Caco-2 (cell line): Measurements from ENCODE around the gene SKOR1. TPM values are rescaled to one million over a fixed set of nuclear protein-coding genes. Genes with fewer than 3 reads are reported as not detected.

Experiments used
- BruUV-seq: library from RNA; stranded (reverse); fragments of 400-500 nt; replicated peaks from 2 replicates; lab custom pipeline; 2021; lab: Mats Ljungman, UMichigan
- CTCF ChIA-PET: fragments of 300-600 bp; sonication (Branson Sonifier 250); formaldehyde crosslinking; loops from one replicate; lab custom pipeline; 2022; ENCODE audit warnings: antibody characterized with exemption; lab: Charles Lee
- POLR2A ChIA-PET: fragments of 300-600 bp; sonication (Branson Sonifier 250); formaldehyde crosslinking; loops from one replicate; lab custom pipeline; 2022; ENCODE audit warnings: antibody characterized with exemption; lab: Charles Lee
- DNase-seq, 2 experiments: peaks; one replicate each; pipeline versions ENCODE4 v3.0.0 to v3.0.0-alpha.2; 2020 to 2022
- H3K27me3 ChIP-seq: replicated peaks from 2 replicates; pipeline ENCODE4 v1.6.0; 2011; ENCODE audit warnings: low read length; ENCODE audit not compliant: control insufficient read depth, insufficient read depth
- H3K36me3 ChIP-seq: 2 replicates; pipeline ENCODE4 v1.5.1; 2011; ENCODE audit warnings: low read length; ENCODE audit not compliant: control insufficient read depth, insufficient read depth
- H3K4me1 ChIP-seq: fragments of 250-450 bp; sonication (Bioruptor Pico); 2 replicates; pipeline ENCODE4 v1.5.1; 2020; ENCODE audit warnings: mild to moderate bottlenecking
- H3K4me3 ChIP-seq: 2 replicates; pipeline ENCODE4 v1.5.1; 2011; ENCODE audit warnings: low read depth, mild to moderate bottlenecking, control low read depth, low read length
- H3K9me3 ChIP-seq: fragments of 250-450 bp; sonication (Bioruptor Pico); 2 replicates; pipeline ENCODE4 v1.5.1; 2020; ENCODE audit warnings: mild to moderate bottlenecking, moderate library complexity
- H3K27ac Mint-ChIP-seq: one replicate; pipeline ENCODE4 v1.8.0; 2022; ENCODE audit warnings: mixed read lengths; ENCODE audit not compliant: unreplicated experiment
- H3K27me3 Mint-ChIP-seq: one replicate; pipeline ENCODE4 v1.8.0; 2022; ENCODE audit warnings: mixed read lengths; ENCODE audit not compliant: insufficient read depth, unreplicated experiment
- H3K36me3 Mint-ChIP-seq: one replicate; pipeline ENCODE4 v1.8.0; 2022; ENCODE audit warnings: mild to moderate bottlenecking, mixed read lengths; ENCODE audit not compliant: insufficient read depth, unreplicated experiment
- H3K4me1 Mint-ChIP-seq: one replicate; pipeline ENCODE4 v1.8.0; 2022; ENCODE audit warnings: low read depth, mixed read lengths; ENCODE audit not compliant: unreplicated experiment
- H3K4me3 Mint-ChIP-seq: one replicate; pipeline ENCODE4 v1.8.0; 2022; ENCODE audit warnings: mild to moderate bottlenecking, moderate library complexity, mixed read lengths; ENCODE audit not compliant: unreplicated experiment
- H3K9me3 Mint-ChIP-seq: one replicate; pipeline ENCODE4 v1.8.0; 2022; ENCODE audit warnings: mixed read lengths; ENCODE audit not compliant: unreplicated experiment
- CTCF ChIP-seq, 2 experiments: fragments of 200-600 bp in 1 of 2; IDR thresholded peaks; 1 replicate in 1 of 2; 2 replicates in 1 of 2; pipeline versions ENCODE4 v1.5.1 to v1.8.0; 2011 to 2022; ENCODE audit warnings: antibody characterized with exemption in 1 of 2, control low read depth in 1 of 2, inconsistent platforms in 1 of 2, low read depth in 1 of 2, low read length in 1 of 2, mild to moderate bottlenecking in 1 of 2, moderate library complexity in 1 of 2; ENCODE audit not compliant: insufficient read depth in 1 of 2, severe bottlenecking in 1 of 2, unreplicated experiment in 1 of 2
- intact Hi-C: fragments of 100-400 bp; cut with micrococcal nuclease; formaldehyde crosslinking; loops from one replicate; pipeline ENCODE4 v1.10.0; 2022; ENCODE audit not compliant: unreplicated experiment
- total RNA-seq: library from RNA; stranded (reverse); gene quantifications from 2 replicates; pipeline ENCODE4 v1.2.3, GENCODE V29; 2022

SKOR1 gene
- total RNA-seq, 1 experiment from 2014 or later: not detected

GRCh38 chr15:67880651-67881182 is 55.4 kb downstream of the SKOR1 start:
- POLR2A ChIA-PET: no interaction called here
- no peak for DNase-seq
- no peaks in the 10 kb centered on the region for H3K36me3 Mint-ChIP-seq
- intact Hi-C loops: no loop called here
- H3K4me3 Mint-ChIP-seq: no peak overlapping the region
- no peaks in the 10 kb centered on the region for H3K9me3 Mint-ChIP-seq
- Histone ChIP-seq H3K36me3 (no peaks in the 10 kb centered on the region), H3K4me3 (no peak overlapping the region), H3K27me3 (no peaks in the 10 kb centered on the region), H3K4me1 (peaks cover 33% of the 10 kb centered on the region), H3K9me3 (no peaks in the 10 kb centered on the region)
- no peak overlapping the region for H3K27ac Mint-ChIP-seq
- H3K4me1 Mint-ChIP-seq: peaks cover 28% of the 10 kb centered on the region
- TF ChIP-seq CTCF (IDR thresholded peaks at IDR 0.05; ENCODE audit: insufficient read depth in 1 of 2, low read depth in 1 of 2, low read length in 1 of 2, severe bottlenecking in 1 of 2, unreplicated experiment in 1 of 2): no peak
- no TSS peak for BruUV-seq
- CTCF ChIA-PET: no interaction called here
- no peaks in the 10 kb centered on the region for H3K27me3 Mint-ChIP-seq

GRCh38 chr15:67882487-67883233 is 57.4 kb downstream of the SKOR1 start:
- no peak overlapping the region for H3K4me3 Mint-ChIP-seq
- H3K4me1 ChIP-seq: peaks cover 33% of the 10 kb centered on the region
- DNase-seq: no peak

More at GRCh38 chr15:67882487-67883233, 57.4 kb downstream of the SKOR1 start:
- ChIA-PET CTCF (no interaction called here), POLR2A (interaction anchor here (0.6 to 0.9 kb wide), 2 partner anchors 39 to 171 kb away, joined by 3 to 6 read pairs; partner anchors contain the start of gene PIAS1)
- Histone ChIP-seq H3K27me3 (no peaks in the 10 kb centered on the region), H3K4me3 (no peak overlapping the region), H3K36me3 (no peaks in the 10 kb centered on the region), H3K9me3 (no peaks in the 10 kb centered on the region)
- peaks cover 28% of the 10 kb centered on the region for H3K4me1 Mint-ChIP-seq
- BruUV-seq: no TSS peak
- intact Hi-C loops: loop anchor here (1.0 kb wide), 1 partner anchor 172 kb away; the partner anchor contains the start of gene PIAS1
- H3K27ac Mint-ChIP-seq: peak overlapping the region; percentile 3
- H3K36me3 Mint-ChIP-seq: no peaks in the 10 kb centered on the region
- no peak for TF ChIP-seq CTCF (IDR thresholded peaks at IDR 0.05; ENCODE audit: insufficient read depth in 1 of 2, low read depth in 1 of 2, low read length in 1 of 2, severe bottlenecking in 1 of 2, unreplicated experiment in 1 of 2)
- no peaks in the 10 kb centered on the region for H3K9me3 Mint-ChIP-seq
- H3K27me3 Mint-ChIP-seq: no peaks in the 10 kb centered on the region
